Stimulated activated CD8-positive, alpha-beta memory T cell treated with anti-CD3 and anti-CD28 coated beads, Interleukin-4, amount 100 ng/mL, for 48 hours (primary cell): ENCODE data around the gene B9D2.
"Not testable (repeated sequence)": the region's sequence is repeated elsewhere in the genome, so short reads cannot be mapped to it uniquely, and the experiment has no call there.

ENCODE experiments used
- DNase-seq: peaks from one replicate; pipeline ENCODE4 v3.0.0-alpha.2; 2020

Gene B9D2, protein sequence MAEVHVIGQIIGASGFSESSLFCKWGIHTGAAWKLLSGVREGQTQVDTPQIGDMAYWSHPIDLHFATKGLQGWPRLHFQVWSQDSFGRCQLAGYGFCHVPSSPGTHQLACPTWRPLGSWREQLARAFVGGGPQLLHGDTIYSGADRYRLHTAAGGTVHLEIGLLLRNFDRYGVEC

DNA sequence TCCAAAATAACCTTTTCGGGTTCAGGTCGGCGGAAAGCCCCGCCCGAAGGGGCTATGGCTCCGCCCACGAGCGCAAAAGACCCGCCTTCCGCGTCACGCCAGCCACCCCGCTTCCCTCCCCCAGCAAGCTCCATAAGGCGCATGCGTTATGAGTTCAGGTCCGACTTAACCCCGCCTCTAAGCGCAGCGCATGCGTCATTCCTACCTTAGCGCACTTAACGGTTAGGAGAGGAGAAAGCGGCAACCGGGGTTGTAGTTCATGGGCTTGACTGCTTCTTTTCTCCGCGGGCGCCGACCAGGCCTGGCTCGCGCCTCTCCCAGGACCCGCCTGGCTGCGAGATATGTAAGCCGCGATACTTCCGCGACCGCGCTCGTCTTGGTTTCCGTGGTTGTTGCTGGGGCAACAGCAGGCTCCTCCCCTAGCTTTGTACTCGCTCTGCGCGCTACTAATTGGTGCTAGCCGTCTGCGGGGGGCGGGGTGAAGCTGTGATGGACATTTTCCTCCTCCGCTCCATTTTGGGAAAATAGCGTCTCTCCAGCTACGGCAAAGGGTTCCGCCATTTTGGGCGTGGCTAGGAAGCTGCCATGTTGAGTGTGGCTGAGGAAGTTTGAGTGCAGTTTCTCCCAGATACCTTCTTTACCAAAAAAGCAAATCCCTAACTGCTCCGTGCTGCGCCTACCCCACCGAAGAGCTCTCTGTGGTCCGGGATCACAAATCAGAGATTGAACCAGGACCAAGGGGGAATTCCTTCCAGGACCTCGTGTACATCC, at the start of gene B9D2:
Gene B9D2, minus strand, starts transcription at position 397 of the 771 bp plus-strand sequence. CDS start 630 bp downstream, outside the sequence.
- DNase-seq = peak; percentile 97

DNA sequence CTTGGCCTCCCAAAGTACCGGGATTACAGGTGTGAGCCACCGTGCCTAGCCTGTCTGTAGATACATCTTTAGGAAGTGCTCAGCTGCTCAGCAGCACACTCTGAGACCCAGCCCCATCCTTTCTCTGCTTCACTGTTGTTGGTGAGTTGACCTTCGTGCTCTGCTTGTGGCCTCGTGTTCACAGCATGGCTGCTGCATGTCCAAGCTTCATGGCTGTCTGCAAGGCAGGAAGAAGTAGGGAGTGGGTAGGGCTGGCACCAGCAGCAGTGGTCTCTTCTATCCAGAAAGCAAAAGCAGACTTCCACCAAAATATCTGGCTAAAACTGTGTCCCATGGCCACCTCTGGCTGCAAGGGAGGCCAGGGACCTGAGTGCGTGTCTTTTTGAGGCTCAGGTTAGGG, 49.0 kb upstream of the B9D2 start:
- DNase-seq = no peak

DNA sequence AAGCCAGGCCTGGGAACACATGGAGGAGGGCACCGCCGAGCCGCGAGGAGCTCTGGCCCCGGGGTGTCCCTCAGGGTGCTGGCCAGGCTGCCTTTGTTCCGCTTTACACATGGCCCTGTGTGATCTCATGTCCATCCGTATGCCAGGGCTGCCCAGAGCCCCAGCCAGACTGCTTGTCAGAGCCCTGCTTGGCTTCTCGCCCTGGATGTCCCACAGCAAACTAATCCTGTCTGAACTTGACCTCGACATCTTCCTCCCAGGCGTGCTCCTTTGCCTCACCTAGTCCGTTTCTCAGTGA, 48.0 kb upstream of the B9D2 start:
- DNase-seq = no peak

DNA sequence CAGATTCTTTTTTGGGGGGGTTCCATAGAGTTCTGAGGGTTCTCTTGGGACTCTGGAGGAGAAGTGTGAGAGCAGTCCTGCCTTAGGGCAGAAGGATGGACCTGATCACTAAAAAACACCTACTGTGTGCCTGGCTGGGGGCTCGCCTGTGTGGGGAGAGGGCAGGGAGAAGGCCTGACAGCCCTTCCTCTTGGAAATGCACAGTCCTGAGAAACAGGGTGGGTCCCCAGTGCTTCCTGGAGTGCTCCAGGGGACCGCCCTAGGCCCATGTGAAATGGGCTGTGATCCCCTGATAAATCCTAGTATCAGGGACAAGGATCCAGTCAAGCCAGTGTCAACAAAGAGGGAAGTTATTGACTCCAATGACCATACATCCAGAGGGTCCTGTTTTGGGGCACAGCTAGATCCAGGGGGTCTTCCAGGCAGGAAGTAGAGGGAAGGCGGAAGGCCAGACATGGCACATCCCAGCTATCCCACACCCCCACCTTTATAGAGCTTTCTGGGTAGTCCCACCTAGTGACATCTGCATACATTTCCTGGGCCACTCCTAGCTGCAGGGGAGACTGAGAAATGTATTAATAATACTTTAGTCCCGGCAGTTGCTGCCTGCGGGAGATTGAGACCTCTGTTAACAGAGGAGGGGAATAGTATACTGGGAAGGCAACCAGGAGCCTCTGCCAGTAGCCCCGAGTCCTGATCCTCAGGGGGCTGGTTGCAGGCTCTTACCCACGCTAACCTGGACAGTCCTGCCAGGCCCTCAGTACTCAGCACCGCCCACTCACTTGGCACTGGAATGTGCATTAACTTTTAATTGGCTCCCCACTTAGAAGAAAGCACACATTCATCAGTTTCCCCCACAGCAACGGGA, 47.4 kb upstream of the B9D2 start:
- no peak for DNase-seq

DNA sequence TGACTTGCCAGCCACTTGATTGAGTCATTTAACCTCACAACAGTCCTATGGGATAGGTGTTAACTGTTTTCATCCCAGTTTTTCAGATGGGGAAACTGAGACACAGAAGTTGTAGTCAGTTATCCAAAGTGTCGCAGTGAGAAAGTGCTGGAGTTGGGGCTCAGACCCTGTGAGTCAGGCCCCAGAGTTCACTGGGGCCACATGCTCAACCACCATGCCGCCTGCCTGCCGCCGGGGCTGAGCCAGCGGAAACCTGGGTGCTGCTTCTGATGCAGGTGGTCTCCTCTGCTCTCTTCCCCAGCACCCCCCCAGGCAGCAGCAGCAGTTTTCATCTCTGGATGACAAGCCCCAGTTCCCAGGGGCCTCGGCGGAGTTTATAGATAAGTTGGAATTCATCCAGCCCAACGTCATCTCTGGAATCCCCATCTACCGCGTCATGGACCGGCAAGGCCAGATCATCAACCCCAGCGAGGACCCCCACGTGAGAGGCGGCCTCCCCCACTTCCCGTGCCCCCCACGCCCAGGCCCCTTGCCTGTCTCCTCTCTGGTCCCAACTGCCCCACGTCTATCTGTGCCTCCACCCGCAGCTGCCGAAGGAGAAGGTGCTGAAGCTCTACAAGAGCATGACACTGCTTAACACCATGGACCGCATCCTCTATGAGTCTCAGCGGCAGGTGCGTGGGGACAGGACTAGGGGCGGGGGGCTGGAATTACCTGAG, 46.5 kb upstream of the B9D2 start:
- no peak for DNase-seq

DNA sequence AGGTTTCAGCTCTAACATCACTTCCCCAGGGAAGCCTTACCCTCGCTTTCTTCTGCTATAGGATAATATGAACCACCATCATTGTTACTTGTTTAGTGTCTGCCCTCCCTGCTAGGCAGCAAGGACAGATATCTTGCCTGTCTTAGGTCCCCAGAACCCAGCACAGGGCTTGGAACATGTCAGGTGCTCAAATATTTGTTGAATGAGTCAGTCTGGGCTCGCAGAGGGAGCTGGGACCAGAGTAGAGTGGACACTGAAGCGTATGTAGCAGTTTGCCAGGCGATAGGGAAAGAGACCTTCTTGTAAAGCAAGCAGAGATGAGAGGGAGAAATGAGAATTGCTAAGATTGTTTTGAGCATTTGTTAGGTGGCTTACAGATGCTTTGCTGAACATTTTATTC, 45.3 kb upstream of the B9D2 start:
- no peak for DNase-seq

DNA sequence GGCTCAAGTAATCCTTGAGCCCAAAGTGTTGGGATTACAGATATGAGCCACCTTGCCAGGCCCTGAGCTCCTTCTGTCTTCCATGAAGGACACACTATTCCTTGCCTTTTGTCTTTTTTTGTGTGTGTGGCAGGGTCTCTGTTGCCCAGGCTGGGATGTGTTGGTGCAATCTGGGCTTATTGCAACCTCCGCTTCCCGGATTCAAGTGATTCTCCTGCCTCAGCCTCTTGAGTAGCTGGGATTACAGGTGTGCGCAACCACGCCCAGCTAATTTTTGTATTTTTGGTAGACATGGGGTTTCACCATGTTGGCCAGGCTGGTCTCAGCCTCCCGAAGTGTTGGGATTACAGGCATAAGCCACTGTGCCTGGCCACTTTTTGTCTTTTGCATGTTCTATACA, 44.9 kb upstream of the B9D2 start:
- DNase-seq = not testable (repeated sequence)

DNA sequence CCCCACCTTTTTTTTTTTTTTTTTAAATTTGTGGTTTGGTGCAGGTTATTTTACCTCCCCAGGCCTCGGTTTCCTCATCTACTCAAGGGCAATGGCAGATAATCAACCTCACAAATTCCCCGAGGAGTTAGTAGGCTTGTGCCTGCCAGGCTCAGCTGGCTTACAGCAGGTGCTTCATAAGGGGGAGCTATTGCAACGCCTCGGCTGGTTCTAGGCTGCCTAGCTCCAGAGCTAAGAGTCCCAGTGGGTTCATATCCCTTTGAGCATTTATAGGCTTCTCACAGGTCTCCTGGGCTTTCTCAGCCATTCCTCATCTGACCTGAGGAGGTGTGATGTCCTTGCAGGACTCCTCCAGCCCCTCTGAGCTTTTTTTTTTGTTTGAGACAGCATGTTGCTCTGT, 44.3 kb upstream of the B9D2 start:
- DNase-seq = no peak

DNA sequence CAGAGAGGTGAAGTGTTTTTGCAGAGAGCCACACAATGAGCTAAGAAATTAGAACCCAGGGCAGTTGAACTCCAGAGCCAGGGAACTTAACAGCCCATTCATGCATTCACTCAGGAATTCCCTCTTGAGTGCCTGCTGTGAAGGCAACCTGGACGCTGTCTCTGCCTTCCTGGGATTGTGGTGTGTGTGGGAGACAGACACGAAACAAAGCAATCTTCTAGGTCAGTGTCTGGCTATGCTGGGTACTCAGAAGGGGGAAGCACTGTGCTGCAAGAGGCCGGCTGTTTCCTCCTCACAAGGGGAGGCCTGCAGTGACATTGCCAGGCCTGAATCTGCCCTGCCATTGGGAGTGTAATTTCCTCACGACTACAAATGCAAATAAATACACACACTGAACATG, 43.3 kb upstream of the B9D2 start:
- DNase-seq = no peak

DNA sequence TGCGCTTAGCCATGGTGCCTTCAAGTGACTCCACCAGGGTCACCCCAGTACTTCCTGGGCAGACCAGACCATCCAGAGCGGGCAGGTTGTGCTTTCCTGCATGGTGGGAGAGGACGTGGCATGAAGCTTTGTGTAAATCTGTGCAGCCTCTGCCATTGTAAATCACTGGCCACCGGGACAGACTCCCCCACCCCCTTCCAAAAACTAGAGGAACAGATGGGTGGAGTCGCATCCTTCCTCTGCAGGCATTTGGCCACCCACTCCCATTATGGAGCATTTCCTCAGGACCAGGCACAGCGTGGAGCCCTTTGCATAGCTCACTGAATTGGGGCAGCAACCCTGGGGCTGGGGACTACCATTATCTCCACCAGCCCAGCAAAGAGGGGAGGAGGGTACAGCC, 41.8 kb upstream of the B9D2 start:
- DNase-seq = no peak

DNA sequence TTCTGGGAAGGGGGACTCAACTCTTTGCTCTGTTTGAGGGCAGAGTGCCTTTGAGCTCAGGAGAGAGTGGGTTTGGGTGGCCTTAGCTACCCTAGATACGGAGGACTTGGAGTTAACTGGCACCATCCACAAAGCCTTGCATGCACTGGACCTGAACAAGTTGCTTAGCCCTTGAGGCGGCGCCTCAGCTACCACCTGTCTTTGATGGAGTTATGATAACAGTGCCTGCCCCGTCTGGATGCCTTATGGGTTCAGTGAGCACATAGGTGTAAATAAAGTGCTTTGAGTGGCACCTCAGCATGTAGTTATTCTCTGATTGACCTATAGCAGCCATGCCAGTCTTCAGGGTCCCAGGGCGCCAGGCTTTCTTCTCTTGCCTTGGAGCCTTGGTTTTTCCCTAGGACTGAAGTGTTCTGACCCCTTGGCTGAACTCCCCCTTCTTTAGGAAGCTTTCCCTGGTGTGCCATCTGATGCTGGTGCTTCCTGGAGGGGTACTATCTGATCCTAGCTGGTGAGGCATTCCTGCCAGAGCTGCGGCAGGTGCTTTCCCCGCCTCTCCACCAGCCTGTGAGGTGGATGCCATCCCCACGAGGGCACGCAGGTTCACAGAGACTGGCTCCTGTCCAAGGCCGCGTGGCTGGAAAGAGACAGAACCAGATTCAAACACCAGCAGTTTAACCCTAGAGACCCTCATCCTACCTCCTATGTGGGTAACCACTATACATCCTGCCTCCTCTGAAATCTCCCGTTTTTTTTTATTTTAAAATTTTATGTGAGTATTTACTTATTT, 39.4 kb upstream of the B9D2 start:
- DNase-seq = no peak

DNA sequence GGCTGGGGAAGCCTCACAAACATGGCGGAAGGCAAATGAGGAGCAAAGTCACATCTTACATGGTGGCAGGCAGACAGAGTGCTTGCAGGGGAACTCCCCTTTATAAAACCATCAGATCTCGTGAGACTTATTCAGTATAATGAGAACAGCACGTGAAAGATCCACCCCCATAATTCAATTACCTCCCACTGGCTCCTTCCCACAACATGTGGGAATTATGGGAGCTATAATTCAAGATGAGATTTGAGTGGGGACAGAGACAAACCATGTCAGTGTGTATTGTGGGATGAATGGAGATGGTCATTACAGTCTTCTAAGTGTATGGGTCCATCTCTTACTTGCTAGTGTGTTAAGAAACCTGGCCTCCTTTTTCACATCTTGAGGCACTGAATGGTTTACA, 38.1 kb upstream of the B9D2 start:
- DNase-seq = no peak

DNA sequence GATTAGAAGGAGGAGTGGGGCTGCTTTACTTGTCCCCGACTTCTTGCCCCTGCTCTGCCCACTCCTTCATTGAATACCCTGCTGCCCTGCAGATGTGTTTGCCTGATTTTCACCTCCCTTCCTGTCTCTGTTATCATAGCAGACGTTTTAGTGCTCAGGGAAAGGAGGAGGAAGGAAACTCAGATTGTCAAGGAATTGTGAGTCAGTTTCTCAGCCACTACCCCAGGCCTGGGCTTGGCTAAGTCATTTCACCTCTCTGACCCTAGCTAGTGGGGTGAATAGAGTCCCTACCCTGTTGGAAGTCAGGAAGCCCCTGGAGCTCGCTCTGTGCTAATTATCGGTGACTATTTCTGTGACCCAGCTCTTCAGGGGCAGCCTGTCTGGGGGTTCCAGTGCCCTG, 37.5 kb upstream of the B9D2 start:
- DNase-seq = no peak

DNA sequence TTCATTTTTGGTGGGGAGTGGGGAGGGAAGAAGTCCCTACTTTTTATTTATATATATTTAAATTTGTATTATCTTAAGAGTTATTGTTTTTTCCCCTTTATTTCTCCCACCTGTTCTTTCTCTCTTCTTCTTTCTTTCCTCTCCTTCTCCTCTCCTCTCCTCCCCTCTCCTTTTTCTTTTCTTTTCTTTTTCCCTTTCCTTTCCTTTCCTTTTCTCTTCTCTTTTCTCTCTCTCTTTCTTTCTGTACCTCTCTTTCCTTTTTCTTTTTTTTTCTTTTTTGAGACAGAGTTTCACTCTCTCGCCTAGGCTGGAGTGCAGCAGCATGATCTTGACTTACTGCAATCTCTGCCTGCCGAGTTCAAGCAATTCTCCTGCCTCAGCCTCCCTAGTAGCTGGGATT, 35.6 kb upstream of the B9D2 start:
- no peak for DNase-seq

DNA sequence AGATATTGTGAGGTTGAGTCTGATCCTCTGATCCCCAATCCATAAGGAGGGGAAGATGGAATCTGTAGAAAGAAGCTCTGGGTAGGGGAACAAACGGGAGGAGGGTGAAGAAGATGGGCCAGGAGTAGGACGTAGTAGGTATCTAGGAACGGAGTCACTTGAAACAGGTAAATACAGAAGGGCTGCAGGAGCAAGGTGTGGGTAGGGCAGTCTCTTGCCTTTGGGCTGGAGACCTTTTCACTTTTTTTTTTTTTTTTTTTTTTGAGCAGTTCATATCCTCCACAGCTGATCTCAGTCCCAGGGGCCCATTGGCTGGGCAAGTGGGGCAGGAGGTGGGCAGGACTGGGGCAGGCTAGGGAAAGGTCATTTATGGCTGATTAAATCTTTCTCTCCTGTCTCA, 35.1 kb upstream of the B9D2 start:
- DNase-seq = no peak

DNA sequence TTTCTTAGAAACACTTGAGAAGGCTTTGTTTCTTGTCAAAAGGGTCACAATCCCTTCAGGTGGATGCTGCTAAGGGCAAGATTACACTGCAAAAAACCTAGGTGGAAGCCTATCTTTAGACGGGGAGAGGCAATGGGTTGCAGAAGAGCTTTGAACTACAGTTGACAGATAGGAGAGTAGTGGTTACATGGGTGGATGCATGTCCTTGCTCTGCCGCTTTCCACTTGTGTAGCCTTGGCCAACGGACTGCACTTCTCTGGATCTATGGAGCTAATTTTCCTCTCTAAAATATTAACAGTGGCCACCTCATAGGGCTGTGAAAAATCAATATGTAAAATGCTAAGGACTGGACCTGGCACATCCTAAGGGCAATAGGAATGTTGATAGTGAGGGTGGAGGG, 34.6 kb upstream of the B9D2 start:
- DNase-seq = no peak

DNA sequence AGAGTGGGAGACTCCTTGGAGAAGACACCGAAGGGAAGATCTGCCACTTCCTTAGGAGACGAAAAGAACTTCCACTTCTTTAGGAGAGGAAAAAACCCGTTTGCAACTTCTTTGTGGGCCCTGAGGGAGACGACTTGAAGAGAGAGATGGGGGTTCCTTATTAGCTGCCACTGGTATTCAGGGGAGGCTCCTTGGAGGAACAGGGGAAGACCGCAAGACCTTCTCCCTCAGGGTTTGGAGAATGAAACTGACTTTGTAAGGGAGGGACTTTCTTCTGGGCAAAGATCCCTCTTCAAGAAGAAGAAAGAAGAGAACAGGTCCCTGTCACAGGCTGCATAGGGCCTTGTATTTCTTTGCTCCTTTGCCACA, 34.1 kb upstream of the B9D2 start:
- DNase-seq = no peak

DNA sequence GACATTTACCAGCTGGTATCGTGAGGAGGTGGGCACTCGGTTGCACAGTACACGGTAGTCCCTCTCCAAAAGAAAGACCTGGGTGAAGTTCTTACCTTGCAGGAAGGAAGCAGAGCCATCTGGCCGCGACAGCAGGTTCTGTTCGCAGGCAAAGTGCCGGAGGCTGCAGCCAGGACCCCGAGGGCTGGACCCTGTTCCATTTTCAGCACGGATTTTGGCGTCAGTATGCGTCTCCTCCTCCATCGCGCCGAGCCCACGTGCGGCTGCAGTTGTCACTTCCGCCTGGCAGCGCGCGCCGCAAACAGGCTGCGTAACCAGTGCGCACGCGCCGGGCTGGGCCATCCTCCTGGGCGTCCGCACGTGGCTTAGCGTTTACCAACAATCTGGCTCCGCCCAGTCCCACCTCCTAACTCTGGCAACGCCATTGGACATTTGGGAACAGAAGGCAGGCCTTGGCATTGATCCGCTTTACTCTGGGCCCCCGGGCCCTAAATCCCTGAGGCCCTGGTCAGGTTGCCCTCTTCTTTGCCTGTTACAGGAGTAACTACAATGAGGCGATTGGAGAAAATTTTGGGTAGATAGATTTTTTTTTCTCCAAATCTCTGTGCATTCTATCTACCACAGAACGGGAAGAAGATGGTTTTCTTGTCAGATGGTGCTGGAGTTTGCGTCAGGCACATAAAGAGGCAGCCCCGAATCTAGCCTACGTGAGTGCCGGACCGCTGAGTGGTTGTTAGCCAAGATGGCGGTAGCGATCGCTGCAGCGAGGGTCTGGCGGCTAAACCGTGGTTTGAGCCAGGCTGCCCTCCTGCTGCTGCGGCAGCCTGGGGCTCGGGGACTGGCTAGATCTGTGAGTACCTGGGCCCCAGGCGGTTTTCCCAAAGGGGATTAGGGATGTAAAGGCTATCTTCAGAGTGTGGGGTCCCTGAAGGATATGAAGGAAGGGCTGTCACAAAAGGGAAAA, 33.4 kb upstream of the B9D2 start, which contains the start of the genes BCKDHA and EXOSC5:
Gene BCKDHA, plus strand, starts transcription at position 733 of the 964 bp plus-strand sequence. Its CDS starts 10 bp downstream, at position 743.
Gene EXOSC5, minus strand, starts transcription at position 274 of the 964 bp plus-strand sequence. Its CDS starts 31 bp downstream, at position 243.
- peak; percentile 99 for DNase-seq

DNA sequence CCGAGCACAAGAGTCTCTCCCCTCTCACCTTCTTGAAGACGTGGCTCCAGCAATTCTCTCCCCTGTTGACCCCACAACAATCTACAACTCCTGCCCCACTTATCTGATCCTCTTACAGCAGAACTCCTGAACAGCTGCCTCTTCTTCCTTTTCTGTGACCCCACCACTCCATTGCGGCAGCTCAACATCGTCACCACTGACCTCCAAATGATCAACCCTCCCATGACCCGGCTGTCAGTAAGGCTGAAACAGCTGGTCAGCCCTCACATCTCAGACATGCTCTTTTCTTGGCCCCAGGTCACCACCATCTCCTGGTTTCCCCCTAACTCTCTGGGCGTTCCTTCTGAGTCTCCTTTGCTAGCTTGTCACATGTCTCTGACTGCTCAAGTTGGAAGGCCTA, 31.4 kb upstream of the B9D2 start:
- DNase-seq = no peak

DNA sequence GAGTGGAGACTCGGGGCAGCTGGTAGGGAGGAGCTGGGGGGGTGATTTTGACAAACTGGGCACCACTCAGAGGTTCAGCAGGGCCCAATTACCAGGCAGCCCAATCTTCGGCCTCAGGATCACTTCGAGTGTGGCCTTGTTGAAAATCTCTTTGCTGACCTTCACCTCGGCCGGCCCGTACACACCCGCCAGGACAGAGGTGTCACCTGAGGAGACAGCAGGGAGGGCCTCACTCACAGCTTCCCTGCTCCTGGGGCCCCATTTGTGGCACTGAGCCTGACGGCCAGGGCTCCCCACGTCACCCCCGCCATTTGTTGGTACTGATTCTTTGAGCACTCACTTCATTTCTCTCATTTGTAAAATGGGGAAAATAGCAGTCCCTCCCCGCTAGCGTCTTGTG, 28.8 kb upstream of the B9D2 start:
- DNase-seq = no peak

DNA sequence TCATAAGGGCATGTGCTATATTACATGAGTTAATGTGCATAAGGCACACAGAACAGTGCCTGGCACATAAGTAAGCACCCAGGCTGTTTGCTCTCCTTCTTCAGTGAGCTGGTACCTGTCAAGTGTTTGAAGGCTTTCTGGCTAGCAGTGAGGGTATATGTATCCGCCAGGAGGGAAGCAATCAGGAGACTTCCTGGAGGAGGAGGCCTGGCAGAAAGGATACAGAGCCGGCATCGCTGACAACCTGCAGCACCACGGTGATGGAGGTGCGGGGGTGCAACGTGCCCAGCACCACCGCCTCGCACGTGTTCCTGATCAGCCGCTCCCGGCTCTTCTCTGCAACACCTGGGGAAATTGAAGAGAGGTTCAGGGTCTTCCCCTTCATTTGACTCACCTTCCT, 27.7 kb upstream of the B9D2 start:
- no peak for DNase-seq
